GM12801 (cell line): ENCODE measurements around the gene KLRF2.

Experiments used
- CTCF ChIP-seq: IDR thresholded peaks from one replicate; pipeline ENCODE4 v1.5.1; 2011; ENCODE audit warnings: control low read depth; ENCODE audit not compliant: insufficient read length; ENCODE audit errors: extremely low read depth

The KLRF2 gene

GRCh38 chr12:9940375-9940774 is 59.1 kb downstream of the KLRF2 start:
- TF ChIP-seq CTCF: no peak

- TF ChIP-seq CTCF: no peak
Measured at GRCh38 chr12:9941838-9942237, 60.5 kb downstream of the KLRF2 start.

- TF ChIP-seq CTCF: no peak
Measured at GRCh38 chr12:9943240-9943639, 62.0 kb downstream of the KLRF2 start.

GRCh38 chr12:9944391-9944790 is 63.1 kb downstream of the KLRF2 start:
- TF ChIP-seq CTCF: no peak
